Measurements from ENCODE around the gene BRIP1. TPM values are rescaled to one million over a fixed set of nuclear protein-coding genes. Genes with fewer than 3 reads are reported as not detected.
A peak's percentile ranks its signal among the peaks of the same experiment; 100 is the strongest.

Gene BRIP1
- total RNA-seq, 1 experiment from 2014 or later = 9.4 TPM

- CTCF ChIA-PET = interaction anchor here (0.7 to 1.9 kb wide), 4 partner anchors 201 to 474 kb away, joined by 3 to 9 read pairs (median 4); no protein-coding TSS in a partner anchor
- in situ Hi-C loops (cut with HindIII; ENCODE audit: low pct_unique_long_range_greater_than_20kb, low sequenced_read_pairs) = no loop called here
- Histone ChIP-seq H3K4me3 (ENCODE audit: low read depth in 2 of 2, low read length in 2 of 2) (no peak overlapping the region), H3K4me1 (ENCODE audit: control insufficient read depth, insufficient read depth, low read length) (no peaks in the 10 kb centered on the region), H3K9me3 (ENCODE audit: control insufficient read depth, insufficient read depth, low read depth, low read length) (no peaks in the 10 kb centered on the region), H3K36me3 (ENCODE audit: control insufficient read depth, insufficient read depth, low read length) (no peaks in the 10 kb centered on the region), H3K27me3 (ENCODE audit: control insufficient read depth, insufficient read depth, low read length) (no peaks in the 10 kb centered on the region), H3K27ac (ENCODE audit: low read length) (no peak overlapping the region)
- ATAC-seq = peak; percentile 85
- intact Hi-C loops (cut with micrococcal nuclease; ENCODE audit: unreplicated experiment) = loop anchor here (1.0 to 5.0 kb wide), 2 partner anchors 201 to 431 kb away; partner anchors contain the start of gene MED13
- peak; percentile 47 for DNase-seq (ENCODE audit: low read depth, low spot score)
- BruUV-seq (replicated peaks) = no TSS peak
- TF ChIP-seq SIN3A (IDR thresholded peaks at IDR 0.05; ENCODE audit: borderline replicate concordance, insufficient read depth, low read depth, low read length) = no peak
- TF ChIP-seq CTCF (IDR thresholded peaks at IDR 0.05) = peak; percentile 78
- POLR2A ChIA-PET = no interaction called here
These were observed 227.4 kb downstream of the BRIP1 start for GRCh38 chr17:61635913-61636432.

GRCh38 chr17:61634942-61635538, 228.3 kb downstream of the BRIP1 start:
- intact Hi-C loops (cut with micrococcal nuclease; ENCODE audit: unreplicated experiment) = loop anchor here (5.0 kb wide), 1 partner anchor 432 kb away; the partner anchor contains the start of gene MED13
- POLR2A ChIA-PET = no interaction called here

More at GRCh38 chr17:61634942-61635538, 228.3 kb downstream of the BRIP1 start:
- ATAC-seq = no peak
- Histone ChIP-seq H3K9me3 (ENCODE audit: control insufficient read depth, insufficient read depth, low read depth, low read length) (no peaks in the 10 kb centered on the region), H3K27ac (ENCODE audit: low read length) (no peak overlapping the region), H3K36me3 (ENCODE audit: control insufficient read depth, insufficient read depth, low read length) (no peaks in the 10 kb centered on the region), H3K4me1 (ENCODE audit: control insufficient read depth, insufficient read depth, low read length) (no peaks in the 10 kb centered on the region), H3K27me3 (ENCODE audit: control insufficient read depth, insufficient read depth, low read length) (no peaks in the 10 kb centered on the region), H3K4me3 (ENCODE audit: low read depth in 2 of 2, low read length in 2 of 2) (no peak overlapping the region)
- TF ChIP-seq TCF7L2 (IDR thresholded peaks at IDR 0.05; ENCODE audit: low read depth, low read length) (no peak), POLR2AphosphoS5 (IDR thresholded peaks at IDR 0.05; ENCODE audit: low read depth, low read length) (no peak), SIN3A (IDR thresholded peaks at IDR 0.05; ENCODE audit: borderline replicate concordance, insufficient read depth, low read depth, low read length) (no peak), REST (IDR thresholded peaks at IDR 0.05; ENCODE audit: insufficient read depth in 1 of 2, low read depth in 2 of 2, low read length in 1 of 2) (no peak), CTCF (IDR thresholded peaks at IDR 0.05) (no peak)
- in situ Hi-C loops (cut with HindIII; ENCODE audit: low pct_unique_long_range_greater_than_20kb, low sequenced_read_pairs) = no loop called here
- CTCF ChIA-PET = interaction anchor here (0.8 to 1.9 kb wide), 3 partner anchors 202 to 475 kb away, joined by 3 to 9 read pairs (median 4); no protein-coding TSS in a partner anchor
- BruUV-seq (replicated peaks) = no TSS peak
- DNase-seq (ENCODE audit: low read depth, low spot score) = no peak
